ENCODE results near the gene TSHZ3. TPM values are rescaled to one million over a fixed set of nuclear protein-coding genes. Genes with fewer than 3 reads are reported as not detected.

Gene TSHZ3
- total and polyA plus RNA-seq, 2 of the 8 experiments (the other 6 are each of a cell fraction or from before 2014, with no cell fraction given), result 3.1 to 12.3 TPM

DNA sequence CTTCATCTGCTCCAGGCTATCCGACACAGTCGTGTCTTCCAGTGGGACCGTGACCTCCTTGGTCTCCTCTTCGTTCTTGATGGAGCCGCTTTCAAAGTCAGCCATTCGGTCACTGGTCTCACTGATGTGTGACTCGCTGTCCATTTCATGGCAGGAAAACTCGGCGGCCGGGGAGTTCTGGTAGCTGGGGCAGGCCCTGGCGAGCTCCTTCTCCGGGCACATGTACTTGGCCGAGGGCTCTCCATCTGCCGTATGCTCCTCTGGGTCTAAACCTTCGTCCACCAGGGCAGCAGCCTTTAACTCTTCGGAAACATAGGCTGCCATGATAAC lies 69.8 kb downstream of the TSHZ3 start:
- H3K18ac ChIP-seq (ENCODE audit: extremely low read depth, low read length), result no peak overlapping the region
- no peak overlapping the region for H3K4ac ChIP-seq (replicated peaks; ENCODE audit: insufficient read length, low read depth, low read length)
- no peak overlapping the region for H4K8ac ChIP-seq (ENCODE audit: extremely low read depth, insufficient read depth, low read length)
- H3K23ac ChIP-seq (ENCODE audit: insufficient read length), result no peak overlapping the region
- H3K4me3 ChIP-seq (ENCODE audit: extremely low read depth in 1 of 4, insufficient read depth in 2 of 4, low read depth in 3 of 4, low read length in 4 of 4), result no peak overlapping the region
- CTCF ChIA-PET (ENCODE audit: partially characterized antibody), result interaction anchor here (0.7 to 1.6 kb wide), 3 partner anchors 13 to 58 kb away, joined by 4 read pairs; no protein-coding TSS in a partner anchor
- peaks cover 0 to 4% of the 10 kb centered on the region in 2 experiments for H4K20me1 ChIP-seq (replicated peaks in 1 of 2; ENCODE audit: control insufficient read depth in 1 of 2, insufficient read depth in 2 of 2, low read length in 2 of 2)
- H2BK120ac ChIP-seq (replicated peaks; ENCODE audit: low read depth, low read length), result no peak overlapping the region
- no peak overlapping the region for H4K91ac ChIP-seq (replicated peaks; ENCODE audit: insufficient read length, low read length)
- no peak for FAIRE-seq
- H3K9me3 ChIP-seq (ENCODE audit: insufficient read depth in 2 of 2, low read depth in 1 of 2, low read length in 1 of 2), result no peaks in the 10 kb centered on the region
- TF ChIP-seq PHF8 (conservative IDR thresholded peaks at IDR 0.05; ENCODE audit: low read depth, low read length) (no peak), TBP (IDR thresholded peaks at IDR 0.05; ENCODE audit: low read depth, low read length) (no peak), SUZ12 (IDR thresholded peaks at IDR 0.05; ENCODE audit: low read length) (no peak), KDM5A (IDR thresholded peaks at IDR 0.05; ENCODE audit: low read length) (no peak), KDM1A (IDR thresholded peaks at IDR 0.05; ENCODE audit: borderline replicate concordance, low read length) (no peak), SP4 (IDR thresholded peaks at IDR 0.05; ENCODE audit: low read length) (no peak), BRCA1 (IDR thresholded peaks at IDR 0.05; ENCODE audit: low read depth, low read length) (no peak), CEBPB (IDR thresholded peaks at IDR 0.05; ENCODE audit: low read depth, low read length) (no peak), SAP30 (IDR thresholded peaks at IDR 0.05; ENCODE audit: insufficient read depth, insufficient replicate concordance, low read length) (no peak), NRF1 (IDR thresholded peaks at IDR 0.05; ENCODE audit: low read depth, low read length) (no peak), EP300 (IDR thresholded peaks at IDR 0.05; ENCODE audit: borderline replicate concordance in 1 of 2, low read depth in 2 of 2, low read length in 2 of 2) (no peak), HDAC2 (IDR thresholded peaks at IDR 0.05; ENCODE audit: borderline replicate concordance in 1 of 2, low read depth in 2 of 2, low read length in 2 of 2) (no peak), SP2 (IDR thresholded peaks at IDR 0.05; ENCODE audit: low read length) (no peak)
- TF ChIP-seq, protein P1, sequence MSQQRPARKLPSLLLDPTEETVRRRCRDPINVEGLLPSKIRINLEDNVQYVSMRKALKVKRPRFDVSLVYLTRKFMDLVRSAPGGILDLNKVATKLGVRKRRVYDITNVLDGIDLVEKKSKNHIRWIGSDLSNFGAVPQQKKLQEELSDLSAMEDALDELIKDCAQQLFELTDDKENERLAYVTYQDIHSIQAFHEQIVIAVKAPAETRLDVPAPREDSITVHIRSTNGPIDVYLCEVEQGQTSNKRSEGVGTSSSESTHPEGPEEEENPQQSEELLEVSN (IDR thresholded peaks at IDR 0.05), result no peak
- no peak overlapping the region for H3K27ac ChIP-seq (ENCODE audit: low read depth, low read length)
- peaks cover 0 to 3% (median 0%) of the 10 kb centered on the region in 4 experiments; a peak in 1 of 7 replicates for H3K4me1 ChIP-seq (replicated peaks in 1 of 4; ENCODE audit: control insufficient read depth in 3 of 4, insufficient read depth in 4 of 4, low read length in 3 of 4)
- 92% methylated on average over 16 of the region's 16 CpGs; no CpG with 5 or more reads in 1 of the 2 experiments for WGBS, 2 experiments (ENCODE audit: extremely low coverage in 1 of 2, insufficient coverage in 1 of 2, insufficient read length in 1 of 2, insufficient replicate concordance in 2 of 2, low coverage in 1 of 2, low lambda C conversion rate in 2 of 2, missing lambda C conversion rate in 1 of 2)
- H2BK12ac ChIP-seq (ENCODE audit: low read depth, low read length), result no peak overlapping the region
- no peaks in the 10 kb centered on the region for H3K27me3 ChIP-seq (replicated peaks in 1 of 4; ENCODE audit: control insufficient read depth in 3 of 4, extremely low read depth in 1 of 4, insufficient read depth in 3 of 4, low read length in 3 of 4)
- no peak overlapping the region for H2BK15ac ChIP-seq (ENCODE audit: low read length)
- no peak overlapping the region for H3K9ac ChIP-seq (replicated peaks in 1 of 4; ENCODE audit: extremely low read depth in 1 of 4, low read depth in 3 of 4, low read length in 3 of 4)
- no peak for DNase-seq (ENCODE audit: low read depth in 1 of 2, low spot score in 2 of 2)
- H3K79me2 ChIP-seq (ENCODE audit: control insufficient read depth in 1 of 2, insufficient read depth in 2 of 2, low read length in 2 of 2), result no peaks in the 10 kb centered on the region
- H3K4me2 ChIP-seq (ENCODE audit: insufficient read depth in 1 of 2, low read depth in 2 of 2, low read length in 2 of 2), result no peak overlapping the region
- no peaks in the 10 kb centered on the region for H3K23me2 ChIP-seq (ENCODE audit: low read depth, low read length)
- H3K79me1 ChIP-seq (ENCODE audit: low read depth, low read length), result 0 out of 2 replicates have a peak, but pooled peaks cover 4% of the 10 kb centered on the region
- H3K56ac ChIP-seq (replicated peaks; ENCODE audit: insufficient read length, low read depth, low read length), result no peak overlapping the region
- H2BK20ac ChIP-seq (ENCODE audit: low read length), result no peak overlapping the region
- no peak overlapping the region; the same call in 1 of the 2 replicates for H2BK5ac ChIP-seq (ENCODE audit: low read depth, low read length)
- POLR2A ChIA-PET (ENCODE audit: partially characterized antibody), result no interaction called here
- H2AK5ac ChIP-seq (ENCODE audit: low read depth, low read length), result no peak overlapping the region
- H4K5ac ChIP-seq (ENCODE audit: insufficient read length, low read depth, low read length), result no peak overlapping the region
- no peaks in the 10 kb centered on the region; a peak in 1 of 8 replicates for H3K36me3 ChIP-seq (ENCODE audit: control insufficient read depth in 2 of 4, insufficient read depth in 4 of 4, low read length in 3 of 4)
- no peak overlapping the region for H2AFZ ChIP-seq (ENCODE audit: low read length)
- H3K14ac ChIP-seq (ENCODE audit: insufficient read length), result no peak overlapping the region
